HepG2 (cell line): ENCODE data around the gene CACNA2D3. TPM values are rescaled to one million over a fixed set of nuclear protein-coding genes. Genes with fewer than 3 reads are reported as not detected.

ENCODE experiments used
- ATAC-seq: fragments of 200-7000 bp; cut with Tn5 transposase; 3 replicates; pipeline ENCODE4 v1.9.1; 2020; ENCODE audit warnings: mild to moderate bottlenecking, moderate library complexity
- BruUV-seq: library from RNA; stranded (reverse); fragments of 400-500 nt; replicated peaks from 2 replicates; lab custom pipeline; 2021; lab: Mats Ljungman, UMichigan
- CTCF ChIA-PET: fragments of 300-600 bp; formaldehyde crosslinking; extraction: SDS; loops from one replicate; lab custom pipeline; 2021; ENCODE audit warnings: low total read pairs, inconsistent platforms, low intra/inter-chr PET ratio; lab: Yijun Ruan, JAX
- POLR2A ChIA-PET: fragments of 350-600 bp; sonication (Branson Sonifier 250); formaldehyde crosslinking; loops from one replicate; lab custom pipeline; 2020; ENCODE audit warnings: antibody characterized with exemption, inconsistent platforms; lab: Yijun Ruan, JAX
- DNase-seq: peaks from one replicate; pipeline ENCODE4 v3.0.0-alpha.2; 2015; ENCODE audit warnings: low spot score
- FAIRE-seq: peaks from 3 replicates; lab custom pipeline; 2011; peaks lifted over from hg19 to GRCh38; lab: Jason Lieb, UNC
- H2AFZ ChIP-seq: one replicate; pipeline ENCODE4 v1.6.1; 2011; ENCODE audit warnings: low read length, inconsistent platforms
- H3K27ac ChIP-seq: fragments of 300-600 bp; 3 replicates; pipeline ENCODE4 v1.8.0; 2011; ENCODE audit warnings: mixed run types, mild to moderate bottlenecking, mixed read lengths, low read length, inconsistent platforms; ENCODE audit not compliant: insufficient read depth; ENCODE audit errors: extremely low read length
- H3K27me3 ChIP-seq, 2 experiments: fragments of 200-600 bp in 1 of 2; 2 replicates in 1 of 2; 3 replicates in 1 of 2; pipeline versions ENCODE4 v1.6.0 to v1.8.0; 2011; ENCODE audit warnings: low read length in 2 of 2, mild to moderate bottlenecking in 2 of 2, moderate library complexity in 2 of 2, inconsistent platforms in 1 of 2; ENCODE audit not compliant: insufficient read depth in 2 of 2, control insufficient read depth in 1 of 2
- H3K36me3 ChIP-seq, 2 experiments: fragments of 200-600 bp in 1 of 2; replicated peaks in 1 of 2; 2 replicates in 1 of 2; 3 replicates in 1 of 2; pipeline versions ENCODE4 v1.5.1 to v1.8.0; 2011; ENCODE audit warnings: low read length in 2 of 2, inconsistent platforms in 1 of 2; ENCODE audit not compliant: insufficient read depth in 2 of 2, control insufficient read depth in 1 of 2
- H3K4me1 ChIP-seq: 2 replicates; pipeline ENCODE4 v1.5.1; 2012; ENCODE audit warnings: low read length, inconsistent platforms; ENCODE audit not compliant: insufficient read depth
- H3K4me2 ChIP-seq: 2 replicates; pipeline ENCODE4 v1.6.0; 2011; ENCODE audit warnings: low read depth, low read length, inconsistent platforms
- H3K4me3 ChIP-seq, 3 experiments: fragments of 200-600 bp in 1 of 3; sonication (generic), shearing (Covaris generic) in 1 of 3; replicated peaks in 1 of 3; 2 replicates each; pipeline ENCODE4 v1.5.1; 2011 to 2016; ENCODE audit warnings: low read length in 3 of 3, inconsistent platforms in 2 of 3, low read depth in 2 of 3, mild to moderate bottlenecking in 2 of 3, control low read depth in 1 of 3, mixed read lengths in 1 of 3; ENCODE audit not compliant: insufficient read depth in 1 of 3
- H3K79me2 ChIP-seq: one replicate; pipeline ENCODE4 v1.6.1; 2011; ENCODE audit warnings: low read length, inconsistent platforms; ENCODE audit not compliant: insufficient read depth
- H3K9ac ChIP-seq: 2 replicates; pipeline ENCODE4 v1.6.0; 2011; ENCODE audit warnings: mild to moderate bottlenecking, low read depth, low read length, inconsistent platforms; ENCODE audit not compliant: insufficient read depth
- H3K9me3 ChIP-seq: 2 replicates; pipeline ENCODE4 v1.5.1; 2012; ENCODE audit warnings: mild to moderate bottlenecking, low read length
- H4K20me1 ChIP-seq: 2 replicates; pipeline ENCODE4 v1.6.0; 2011; ENCODE audit warnings: inconsistent platforms, mild to moderate bottlenecking, low read length, moderate library complexity; ENCODE audit not compliant: insufficient read depth
- ARNT2 ChIP-seq: sonication (generic); formaldehyde crosslinking; IDR thresholded peaks from 2 replicates; pipeline ENCODE4 v1.8.0; 2022; ENCODE audit warnings: mild to moderate bottlenecking, low read depth, missing genetic modification reagents, moderate library complexity
- DNMT1 ChIP-seq: sonication (generic); formaldehyde crosslinking; IDR thresholded peaks from 2 replicates; pipeline ENCODE4 v1.5.1; 2020; ENCODE audit warnings: mild to moderate bottlenecking, missing genetic modification reagents
- MIER2 ChIP-seq: IDR thresholded peaks from 2 replicates; pipeline ENCODE4 v1.6.1; 2016; ENCODE audit warnings: missing biosample characterization, missing genetic modification reagents
- TOE1 ChIP-seq: sonication (generic); formaldehyde crosslinking; IDR thresholded peaks from 2 replicates; pipeline ENCODE4 v1.4.0; 2020; ENCODE audit warnings: mild to moderate bottlenecking, missing genetic modification reagents
- ZNF318 ChIP-seq: sonication (generic); formaldehyde crosslinking; IDR thresholded peaks from 2 replicates; pipeline ENCODE4 v1.4.0; 2020; ENCODE audit warnings: mild to moderate bottlenecking, missing genetic modification reagents
- ZNF550 ChIP-seq: sonication (generic); formaldehyde crosslinking; IDR thresholded peaks from 2 replicates; pipeline ENCODE4 v1.4.0; 2020; ENCODE audit warnings: mild to moderate bottlenecking, missing genetic modification reagents, borderline replicate concordance
- ZNF737 ChIP-seq: sonication (generic); formaldehyde crosslinking; IDR thresholded peaks from 2 replicates; pipeline ENCODE4 v1.5.0; 2020; ENCODE audit warnings: missing genetic modification reagents, mild to moderate bottlenecking, borderline replicate concordance
- whole genome bisulfite sequencing: methylation state at CpG from one replicate; pipeline ENCODE4 v1.1.6; 2017; ENCODE audit warnings: low lambda C conversion rate; 5-methylcytosine and 5-hydroxymethylcytosine counted together
- in situ Hi-C: cut with HindIII; loops from 2 replicates; pipeline ENCODE4 v1.10.0; 2017; ENCODE audit warnings: low pct_unique_long_range_greater_than_20kb; ENCODE audit not compliant: extremely low pct_ligation_motif_present
- intact Hi-C: fragments of 100-400 bp; cut with micrococcal nuclease; formaldehyde crosslinking; loops from one replicate; pipeline ENCODE4 v1.10.0; 2022; ENCODE audit not compliant: unreplicated experiment
- polyA plus RNA-seq, 8 experiments: library from polyadenylated mRNA; depleted of rRNA in 3 of 8; stranded (reverse) in 7 of 8; unstranded in 1 of 8; fragments of >200 nt; fragmentation: Illumina TruSeq in 4 of 8; extraction: Trizol in 4 of 8; gene quantifications; 2 replicates each; pipeline versions ENCODE4 v1.2.1 to v1.2.3, GENCODE V29; 2011 to 2016; ENCODE audit warnings: low read depth in 4 of 8, missing spikeins in 1 of 8, mixed read lengths in 1 of 8; ENCODE audit not compliant: insufficient read depth in 1 of 8
- total RNA-seq, 5 experiments: library from RNA; depleted of rRNA; stranded (reverse); fragments of >200 nt; fragmentation: Illumina TruSeq; extraction: Trizol; gene quantifications; 2 replicates each; pipeline ENCODE4 v1.2.3, GENCODE V29; 2016; ENCODE audit warnings: low read depth in 1 of 5

Gene CACNA2D3
- total and polyA plus RNA-seq, 2 of the 13 experiments (the other 11 are each of a cell fraction or from before 2014, with no cell fraction given) = not detected

- Histone ChIP-seq H3K4me1 (no peaks in the 10 kb centered on the region), H2AFZ (no peak overlapping the region), H3K9me3 (no peaks in the 10 kb centered on the region), H3K27ac (no peak overlapping the region), H3K4me3 (no peak overlapping the region), H3K9ac (no peak overlapping the region), H3K27me3 (no peaks in the 10 kb centered on the region; a peak in 1 of 5 replicates), H3K36me3 (no peaks in the 10 kb centered on the region), H3K4me2 (no peak overlapping the region), H4K20me1 (no peaks in the 10 kb centered on the region), H3K79me2 (no peaks in the 10 kb centered on the region)
- ATAC-seq (no peak), DNase-seq (no peak), FAIRE-seq (no peak)
- WGBS = 27% methylated on average over 12 of the region's 12 CpGs
- intact Hi-C loops = no loop called here
- TF ChIP-seq ARNT2 (CRISPR knock-in tag) = no peak
- BruUV-seq = no TSS peak
- ChIA-PET CTCF (no interaction called here), POLR2A (no interaction called here)
- in situ Hi-C loops = no loop called here
Measured at GRCh38 chr3:54563501-54564200, 441.3 kb downstream of the CACNA2D3 start.

- FAIRE-seq = no peak
- POLR2A ChIA-PET = no interaction called here
- no peak for ATAC-seq
- TF ChIP-seq ZNF550 (CRISPR knock-in tag) = no peak
- no peak for TF ChIP-seq ZNF737 (CRISPR knock-in tag)
- no peak for TF ChIP-seq TOE1 (CRISPR knock-in tag)
- no peak for TF ChIP-seq ZNF318 (CRISPR knock-in tag)
- TF ChIP-seq DNMT1 (CRISPR knock-in tag) = no peak
- TF ChIP-seq MIER2 (CRISPR knock-in tag) = no peak
Measured at GRCh38 chr3:54564374-54564925, 442.1 kb downstream of the CACNA2D3 start.

More at GRCh38 chr3:54564374-54564925, 442.1 kb downstream of the CACNA2D3 start:
- CTCF ChIA-PET = no interaction called here
- no TSS peak for BruUV-seq
- Histone ChIP-seq H3K27me3 (no peaks in the 10 kb centered on the region; a peak in 1 of 5 replicates), H2AFZ (no peak overlapping the region), H3K4me3 (no peak overlapping the region), H3K27ac (no peak overlapping the region), H3K9ac (no peak overlapping the region), H4K20me1 (no peaks in the 10 kb centered on the region), H3K9me3 (no peaks in the 10 kb centered on the region), H3K4me1 (no peaks in the 10 kb centered on the region), H3K79me2 (no peaks in the 10 kb centered on the region), H3K36me3 (no peaks in the 10 kb centered on the region), H3K4me2 (no peak overlapping the region)
- no peak for DNase-seq
- intact Hi-C loops (no loop called here), in situ Hi-C loops (no loop called here)
- WGBS = 24% methylated on average over 6 of the region's 6 CpGs
